Gastrocnemius medialis (tissue), 4 donors: ENCODE data around the gene GAD2.

Source experiments
- POLR2A ChIP-seq, 2 donors: fragments of 450-650 bp; IDR thresholded peaks; one replicate each; pipeline ENCODE4 v1.6.1; 2017; ENCODE audit warnings: antibody characterized with exemption in 2 of 2, mild to moderate bottlenecking in 2 of 2, moderate library complexity in 2 of 2
- TF ChIP-seq, protein P1 (sequence below), 5 experiments: fragments of 450-650 bp in 3 of 5; fragments of 200-600 bp in 2 of 5; sonication (generic) in 2 of 5; IDR thresholded peaks in 4 of 5; conservative IDR thresholded peaks in 1 of 5; 1 replicate in 4 of 5; 2 replicates in 1 of 5; pipeline ENCODE4 v1.5.1; 2016 to 2019; ENCODE audit warnings: antibody characterized with exemption in 5 of 5, mild to moderate bottlenecking in 3 of 5, moderate library complexity in 3 of 5

DNA sequence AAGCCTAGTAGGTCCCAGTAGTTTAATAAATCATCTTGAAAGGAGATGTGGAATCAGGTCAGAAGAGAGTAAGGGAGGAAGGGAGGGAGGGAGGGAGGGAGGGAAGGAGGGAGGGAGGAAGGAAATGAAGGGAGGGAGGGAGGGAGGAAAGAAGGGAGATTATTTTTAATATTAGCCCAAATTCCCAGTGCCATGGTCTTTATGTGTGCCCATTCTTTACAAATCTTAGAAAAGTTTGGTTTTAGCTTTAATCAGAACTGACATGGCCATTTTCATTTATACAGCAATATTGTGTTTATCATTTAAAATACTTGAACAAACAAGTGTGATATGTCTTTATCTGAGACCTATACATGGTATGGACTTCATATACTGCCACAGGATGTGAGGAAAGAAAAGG is 86.8 kb downstream of the GAD2 start:
- TF ChIP-seq, protein P1, sequence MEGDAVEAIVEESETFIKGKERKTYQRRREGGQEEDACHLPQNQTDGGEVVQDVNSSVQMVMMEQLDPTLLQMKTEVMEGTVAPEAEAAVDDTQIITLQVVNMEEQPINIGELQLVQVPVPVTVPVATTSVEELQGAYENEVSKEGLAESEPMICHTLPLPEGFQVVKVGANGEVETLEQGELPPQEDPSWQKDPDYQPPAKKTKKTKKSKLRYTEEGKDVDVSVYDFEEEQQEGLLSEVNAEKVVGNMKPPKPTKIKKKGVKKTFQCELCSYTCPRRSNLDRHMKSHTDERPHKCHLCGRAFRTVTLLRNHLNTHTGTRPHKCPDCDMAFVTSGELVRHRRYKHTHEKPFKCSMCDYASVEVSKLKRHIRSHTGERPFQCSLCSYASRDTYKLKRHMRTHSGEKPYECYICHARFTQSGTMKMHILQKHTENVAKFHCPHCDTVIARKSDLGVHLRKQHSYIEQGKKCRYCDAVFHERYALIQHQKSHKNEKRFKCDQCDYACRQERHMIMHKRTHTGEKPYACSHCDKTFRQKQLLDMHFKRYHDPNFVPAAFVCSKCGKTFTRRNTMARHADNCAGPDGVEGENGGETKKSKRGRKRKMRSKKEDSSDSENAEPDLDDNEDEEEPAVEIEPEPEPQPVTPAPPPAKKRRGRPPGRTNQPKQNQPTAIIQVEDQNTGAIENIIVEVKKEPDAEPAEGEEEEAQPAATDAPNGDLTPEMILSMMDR (IDR thresholded peaks at IDR 0.05 in 4 of 5, conservative IDR thresholded peaks at IDR 0.05 in 1 of 5): no peak
- no peak for TF ChIP-seq POLR2A (IDR thresholded peaks at IDR 0.05)
